GM23338 (cell line): ENCODE results near the gene SCN9A.

Experiments used
- CREB1 ChIP-seq: fragments of 250-450 bp; sonication (Bioruptor Pico); IDR thresholded peaks from 2 replicates; pipeline ENCODE4 v1.5.0; 2020; ENCODE audit warnings: low read depth, mild to moderate bottlenecking, moderate library complexity
- EZH2phosphoT487 ChIP-seq: fragments of 200-600 bp; sonication (generic); IDR thresholded peaks from one replicate; pipeline ENCODE4 v1.8.1; 2018; ENCODE audit warnings: antibody characterized with exemption; ENCODE audit not compliant: unreplicated experiment
- JUNB ChIP-seq: IDR thresholded peaks from one replicate; pipeline ENCODE4 v1.6.1; 2016; ENCODE audit warnings: antibody characterized with exemption; ENCODE audit not compliant: unreplicated experiment
- TF ChIP-seq, protein P1 (sequence below), 2 experiments: fragments of 200-600 bp in 1 of 2; sonication (generic) in 1 of 2; conservative IDR thresholded peaks; 2 replicates each; pipeline versions ENCODE4 v1.5.1 to v1.6.1; 2016 to 2017; ENCODE audit warnings: antibody characterized with exemption in 2 of 2, low read depth in 2 of 2, mild to moderate bottlenecking in 2 of 2, moderate library complexity in 1 of 2
- TF ChIP-seq, protein P2 (sequence below): IDR thresholded peaks from one replicate; pipeline ENCODE4 v1.6.1; 2018; ENCODE audit warnings: antibody characterized with exemption; ENCODE audit not compliant: unreplicated experiment

DNA sequence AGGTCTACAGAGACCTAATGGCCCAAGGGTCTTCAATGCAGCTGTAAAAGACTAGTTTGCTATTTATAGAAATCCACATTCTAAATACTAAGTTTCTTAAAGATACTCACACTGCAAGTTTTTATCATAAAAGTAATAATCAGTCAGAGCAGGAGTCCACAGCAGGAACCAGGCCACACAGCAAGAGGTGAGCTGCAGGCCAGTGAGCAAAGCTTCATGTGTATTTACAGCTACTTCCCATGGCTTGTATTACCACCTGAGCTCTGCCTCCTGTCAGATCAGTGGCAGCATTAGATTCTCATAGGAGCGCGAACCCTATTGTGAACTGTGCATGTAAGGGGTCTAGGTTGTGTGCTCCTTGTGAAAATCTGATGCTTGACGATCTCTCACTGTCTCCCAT, 6.7 kb upstream of the SCN9A start:
- TF ChIP-seq EZH2phosphoT487 (no peak), CREB1 (CRISPR knock-in tag) (no peak), JUNB (no peak)
- TF ChIP-seq, protein P1, sequence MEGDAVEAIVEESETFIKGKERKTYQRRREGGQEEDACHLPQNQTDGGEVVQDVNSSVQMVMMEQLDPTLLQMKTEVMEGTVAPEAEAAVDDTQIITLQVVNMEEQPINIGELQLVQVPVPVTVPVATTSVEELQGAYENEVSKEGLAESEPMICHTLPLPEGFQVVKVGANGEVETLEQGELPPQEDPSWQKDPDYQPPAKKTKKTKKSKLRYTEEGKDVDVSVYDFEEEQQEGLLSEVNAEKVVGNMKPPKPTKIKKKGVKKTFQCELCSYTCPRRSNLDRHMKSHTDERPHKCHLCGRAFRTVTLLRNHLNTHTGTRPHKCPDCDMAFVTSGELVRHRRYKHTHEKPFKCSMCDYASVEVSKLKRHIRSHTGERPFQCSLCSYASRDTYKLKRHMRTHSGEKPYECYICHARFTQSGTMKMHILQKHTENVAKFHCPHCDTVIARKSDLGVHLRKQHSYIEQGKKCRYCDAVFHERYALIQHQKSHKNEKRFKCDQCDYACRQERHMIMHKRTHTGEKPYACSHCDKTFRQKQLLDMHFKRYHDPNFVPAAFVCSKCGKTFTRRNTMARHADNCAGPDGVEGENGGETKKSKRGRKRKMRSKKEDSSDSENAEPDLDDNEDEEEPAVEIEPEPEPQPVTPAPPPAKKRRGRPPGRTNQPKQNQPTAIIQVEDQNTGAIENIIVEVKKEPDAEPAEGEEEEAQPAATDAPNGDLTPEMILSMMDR (conservative IDR thresholded peaks at IDR 0.05; ENCODE audit: low read depth in 2 of 2), result no peak
- TF ChIP-seq, protein P2, sequence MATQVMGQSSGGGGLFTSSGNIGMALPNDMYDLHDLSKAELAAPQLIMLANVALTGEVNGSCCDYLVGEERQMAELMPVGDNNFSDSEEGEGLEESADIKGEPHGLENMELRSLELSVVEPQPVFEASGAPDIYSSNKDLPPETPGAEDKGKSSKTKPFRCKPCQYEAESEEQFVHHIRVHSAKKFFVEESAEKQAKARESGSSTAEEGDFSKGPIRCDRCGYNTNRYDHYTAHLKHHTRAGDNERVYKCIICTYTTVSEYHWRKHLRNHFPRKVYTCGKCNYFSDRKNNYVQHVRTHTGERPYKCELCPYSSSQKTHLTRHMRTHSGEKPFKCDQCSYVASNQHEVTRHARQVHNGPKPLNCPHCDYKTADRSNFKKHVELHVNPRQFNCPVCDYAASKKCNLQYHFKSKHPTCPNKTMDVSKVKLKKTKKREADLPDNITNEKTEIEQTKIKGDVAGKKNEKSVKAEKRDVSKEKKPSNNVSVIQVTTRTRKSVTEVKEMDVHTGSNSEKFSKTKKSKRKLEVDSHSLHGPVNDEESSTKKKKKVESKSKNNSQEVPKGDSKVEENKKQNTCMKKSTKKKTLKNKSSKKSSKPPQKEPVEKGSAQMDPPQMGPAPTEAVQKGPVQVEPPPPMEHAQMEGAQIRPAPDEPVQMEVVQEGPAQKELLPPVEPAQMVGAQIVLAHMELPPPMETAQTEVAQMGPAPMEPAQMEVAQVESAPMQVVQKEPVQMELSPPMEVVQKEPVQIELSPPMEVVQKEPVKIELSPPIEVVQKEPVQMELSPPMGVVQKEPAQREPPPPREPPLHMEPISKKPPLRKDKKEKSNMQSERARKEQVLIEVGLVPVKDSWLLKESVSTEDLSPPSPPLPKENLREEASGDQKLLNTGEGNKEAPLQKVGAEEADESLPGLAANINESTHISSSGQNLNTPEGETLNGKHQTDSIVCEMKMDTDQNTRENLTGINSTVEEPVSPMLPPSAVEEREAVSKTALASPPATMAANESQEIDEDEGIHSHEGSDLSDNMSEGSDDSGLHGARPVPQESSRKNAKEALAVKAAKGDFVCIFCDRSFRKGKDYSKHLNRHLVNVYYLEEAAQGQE, result no peak
